ENCODE results near the gene CASP8.

GRCh38 chr2:201249889-201250288, 10.4 kb upstream of the CASP8 start:
- TF ChIP-seq, protein P1, sequence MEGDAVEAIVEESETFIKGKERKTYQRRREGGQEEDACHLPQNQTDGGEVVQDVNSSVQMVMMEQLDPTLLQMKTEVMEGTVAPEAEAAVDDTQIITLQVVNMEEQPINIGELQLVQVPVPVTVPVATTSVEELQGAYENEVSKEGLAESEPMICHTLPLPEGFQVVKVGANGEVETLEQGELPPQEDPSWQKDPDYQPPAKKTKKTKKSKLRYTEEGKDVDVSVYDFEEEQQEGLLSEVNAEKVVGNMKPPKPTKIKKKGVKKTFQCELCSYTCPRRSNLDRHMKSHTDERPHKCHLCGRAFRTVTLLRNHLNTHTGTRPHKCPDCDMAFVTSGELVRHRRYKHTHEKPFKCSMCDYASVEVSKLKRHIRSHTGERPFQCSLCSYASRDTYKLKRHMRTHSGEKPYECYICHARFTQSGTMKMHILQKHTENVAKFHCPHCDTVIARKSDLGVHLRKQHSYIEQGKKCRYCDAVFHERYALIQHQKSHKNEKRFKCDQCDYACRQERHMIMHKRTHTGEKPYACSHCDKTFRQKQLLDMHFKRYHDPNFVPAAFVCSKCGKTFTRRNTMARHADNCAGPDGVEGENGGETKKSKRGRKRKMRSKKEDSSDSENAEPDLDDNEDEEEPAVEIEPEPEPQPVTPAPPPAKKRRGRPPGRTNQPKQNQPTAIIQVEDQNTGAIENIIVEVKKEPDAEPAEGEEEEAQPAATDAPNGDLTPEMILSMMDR (IDR thresholded peaks at IDR 0.05): no peak
- TF ChIP-seq EP300 (IDR thresholded peaks at IDR 0.05): no peak
